Measurements from ENCODE around the gene CADM1. TPM values are rescaled to one million over a fixed set of nuclear protein-coding genes. Genes with fewer than 3 reads are reported as not detected.

Gene CADM1
- total and polyA plus RNA-seq, 2 experiments from 2014 or later: 16.5 to 18.0 TPM

- DNase-seq (ENCODE audit: low spot score) (no peak), ATAC-seq (no peak)
- H3K36me3 ChIP-seq (ENCODE audit: insufficient read depth): no peaks in the 10 kb centered on the region
- Mint-ChIP-seq H3K9me3 (no peaks in the 10 kb centered on the region), H3K4me3 (no peak overlapping the region), H3K27ac (no peak overlapping the region), H3K4me1 (peaks cover 16% of the 10 kb centered on the region), H3K27me3 (ENCODE audit: insufficient read depth, low read depth, poor library complexity) (peaks cover 2% of the 10 kb centered on the region), H3K36me3 (ENCODE audit: low read depth) (no peaks in the 10 kb centered on the region)
- no peak overlapping the region for H3K4me3 ChIP-seq
- no peak overlapping the region for H3K4me2 ChIP-seq
- no peak overlapping the region for H2AFZ ChIP-seq
- 0 out of 2 replicates have a peak, but pooled peaks cover 6% of the 10 kb centered on the region for H3K4me1 ChIP-seq (ENCODE audit: insufficient read depth)
- H3F3A ChIP-seq (replicated peaks; ENCODE audit: low read depth): no peaks in the 10 kb centered on the region
- TF ChIP-seq JUNB (IDR thresholded peaks at IDR 0.05; ENCODE audit: unreplicated experiment) (no peak), REST (IDR thresholded peaks at IDR 0.05; ENCODE audit: unreplicated experiment) (no peak), STAT1 (IDR thresholded peaks at IDR 0.05; ENCODE audit: unreplicated experiment) (no peak), EZH2 (IDR thresholded peaks at IDR 0.05; ENCODE audit: low read depth, unreplicated experiment) (no peak), EZH2phosphoT487 (IDR thresholded peaks at IDR 0.05; ENCODE audit: unreplicated experiment) (no peak), CREB1 (CRISPR knock-in tag; IDR thresholded peaks at IDR 0.05; ENCODE audit: low read depth) (no peak), ZNF331 (CRISPR knock-in tag; IDR thresholded peaks at IDR 0.05; ENCODE audit: low read depth) (no peak), NANOG (IDR thresholded peaks at IDR 0.05; ENCODE audit: borderline replicate concordance) (no peak)
- TF ChIP-seq, protein P1, sequence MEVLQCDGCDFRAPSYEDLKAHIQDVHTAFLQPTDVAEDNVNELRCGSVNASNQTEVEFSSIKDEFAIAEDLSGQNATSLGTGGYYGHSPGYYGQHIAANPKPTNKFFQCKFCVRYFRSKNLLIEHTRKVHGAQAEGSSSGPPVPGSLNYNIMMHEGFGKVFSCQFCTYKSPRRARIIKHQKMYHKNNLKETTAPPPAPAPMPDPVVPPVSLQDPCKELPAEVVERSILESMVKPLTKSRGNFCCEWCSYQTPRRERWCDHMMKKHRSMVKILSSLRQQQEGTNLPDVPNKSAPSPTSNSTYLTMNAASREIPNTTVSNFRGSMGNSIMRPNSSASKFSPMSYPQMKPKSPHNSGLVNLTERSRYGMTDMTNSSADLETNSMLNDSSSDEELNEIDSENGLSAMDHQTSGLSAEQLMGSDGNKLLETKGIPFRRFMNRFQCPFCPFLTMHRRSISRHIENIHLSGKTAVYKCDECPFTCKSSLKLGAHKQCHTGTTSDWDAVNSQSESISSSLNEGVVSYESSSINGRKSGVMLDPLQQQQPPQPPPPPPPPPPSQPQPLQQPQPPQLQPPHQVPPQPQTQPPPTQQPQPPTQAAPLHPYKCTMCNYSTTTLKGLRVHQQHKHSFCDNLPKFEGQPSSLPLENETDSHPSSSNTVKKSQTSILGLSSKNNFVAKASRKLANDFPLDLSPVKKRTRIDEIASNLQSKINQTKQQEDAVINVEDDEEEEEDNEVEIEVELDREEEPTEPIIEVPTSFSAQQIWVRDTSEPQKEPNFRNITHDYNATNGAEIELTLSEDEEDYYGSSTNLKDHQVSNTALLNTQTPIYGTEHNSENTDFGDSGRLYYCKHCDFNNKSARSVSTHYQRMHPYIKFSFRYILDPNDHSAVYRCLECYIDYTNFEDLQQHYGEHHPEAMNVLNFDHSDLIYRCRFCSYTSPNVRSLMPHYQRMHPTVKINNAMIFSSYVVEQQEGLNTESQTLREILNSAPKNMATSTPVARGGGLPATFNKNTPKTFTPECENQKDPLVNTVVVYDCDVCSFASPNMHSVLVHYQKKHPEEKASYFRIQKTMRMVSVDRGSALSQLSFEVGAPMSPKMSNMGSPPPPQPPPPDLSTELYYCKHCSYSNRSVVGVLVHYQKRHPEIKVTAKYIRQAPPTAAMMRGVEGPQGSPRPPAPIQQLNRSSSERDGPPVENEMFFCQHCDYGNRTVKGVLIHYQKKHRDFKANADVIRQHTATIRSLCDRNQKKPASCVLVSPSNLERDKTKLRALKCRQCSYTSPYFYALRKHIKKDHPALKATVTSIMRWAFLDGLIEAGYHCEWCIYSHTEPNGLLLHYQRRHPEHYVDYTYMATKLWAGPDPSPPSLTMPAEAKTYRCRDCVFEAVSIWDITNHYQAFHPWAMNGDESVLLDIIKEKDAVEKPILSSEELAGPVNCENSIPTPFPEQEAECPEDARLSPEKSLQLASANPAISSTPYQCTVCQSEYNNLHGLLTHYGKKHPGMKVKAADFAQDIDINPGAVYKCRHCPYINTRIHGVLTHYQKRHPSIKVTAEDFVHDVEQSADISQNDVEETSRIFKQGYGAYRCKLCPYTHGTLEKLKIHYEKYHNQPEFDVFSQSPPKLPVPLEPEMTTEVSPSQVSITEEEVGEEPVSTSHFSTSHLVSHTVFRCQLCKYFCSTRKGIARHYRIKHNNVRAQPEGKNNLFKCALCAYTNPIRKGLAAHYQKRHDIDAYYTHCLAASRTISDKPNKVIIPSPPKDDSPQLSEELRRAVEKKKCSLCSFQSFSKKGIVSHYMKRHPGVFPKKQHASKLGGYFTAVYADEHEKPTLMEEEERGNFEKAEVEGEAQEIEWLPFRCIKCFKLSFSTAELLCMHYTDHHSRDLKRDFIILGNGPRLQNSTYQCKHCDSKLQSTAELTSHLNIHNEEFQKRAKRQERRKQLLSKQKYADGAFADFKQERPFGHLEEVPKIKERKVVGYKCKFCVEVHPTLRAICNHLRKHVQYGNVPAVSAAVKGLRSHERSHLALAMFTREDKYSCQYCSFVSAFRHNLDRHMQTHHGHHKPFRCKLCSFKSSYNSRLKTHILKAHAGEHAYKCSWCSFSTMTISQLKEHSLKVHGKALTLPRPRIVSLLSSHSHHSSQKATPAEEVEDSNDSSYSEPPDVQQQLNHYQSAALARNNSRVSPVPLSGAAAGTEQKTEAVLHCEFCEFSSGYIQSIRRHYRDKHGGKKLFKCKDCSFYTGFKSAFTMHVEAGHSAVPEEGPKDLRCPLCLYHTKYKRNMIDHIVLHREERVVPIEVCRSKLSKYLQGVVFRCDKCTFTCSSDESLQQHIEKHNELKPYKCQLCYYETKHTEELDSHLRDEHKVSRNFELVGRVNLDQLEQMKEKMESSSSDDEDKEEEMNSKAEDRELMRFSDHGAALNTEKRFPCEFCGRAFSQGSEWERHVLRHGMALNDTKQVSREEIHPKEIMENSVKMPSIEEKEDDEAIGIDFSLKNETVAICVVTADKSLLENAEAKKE (CRISPR knock-in tag; IDR thresholded peaks at IDR 0.05): no peak
- TF ChIP-seq, protein P2, sequence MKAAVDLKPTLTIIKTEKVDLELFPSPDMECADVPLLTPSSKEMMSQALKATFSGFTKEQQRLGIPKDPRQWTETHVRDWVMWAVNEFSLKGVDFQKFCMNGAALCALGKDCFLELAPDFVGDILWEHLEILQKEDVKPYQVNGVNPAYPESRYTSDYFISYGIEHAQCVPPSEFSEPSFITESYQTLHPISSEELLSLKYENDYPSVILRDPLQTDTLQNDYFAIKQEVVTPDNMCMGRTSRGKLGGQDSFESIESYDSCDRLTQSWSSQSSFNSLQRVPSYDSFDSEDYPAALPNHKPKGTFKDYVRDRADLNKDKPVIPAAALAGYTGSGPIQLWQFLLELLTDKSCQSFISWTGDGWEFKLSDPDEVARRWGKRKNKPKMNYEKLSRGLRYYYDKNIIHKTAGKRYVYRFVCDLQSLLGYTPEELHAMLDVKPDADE (IDR thresholded peaks at IDR 0.05): no peak
- H3K27ac ChIP-seq (ENCODE audit: low read depth): no peak overlapping the region
- H4K20me1 ChIP-seq (replicated peaks; ENCODE audit: insufficient read depth): no peaks in the 10 kb centered on the region
- H3K9me2 ChIP-seq (ENCODE audit: insufficient read depth): no peaks in the 10 kb centered on the region
- no peaks in the 10 kb centered on the region for H3K27me3 ChIP-seq (ENCODE audit: insufficient read depth)
- H3K79me2 ChIP-seq (replicated peaks; ENCODE audit: insufficient read depth): no peaks in the 10 kb centered on the region
Observed at GRCh38 chr11:115437902-115438575, 66.2 kb downstream of the CADM1 start.
